Measurements from ENCODE around the gene ZBTB26.

DNA sequence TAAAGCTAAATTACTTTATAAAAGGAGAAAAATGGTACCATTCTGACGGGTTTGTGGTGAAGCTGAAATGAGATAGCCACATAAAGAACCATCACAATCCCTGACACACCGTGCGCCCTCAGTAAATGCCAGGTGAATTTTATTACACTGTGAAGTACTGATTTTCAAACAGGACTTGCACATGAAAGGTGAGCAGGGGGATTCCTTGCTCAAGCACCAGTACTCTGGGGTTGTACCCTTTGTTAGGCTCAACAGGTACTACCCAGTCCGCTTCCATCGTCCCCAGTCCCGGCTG, 9.1 kb upstream of the ZBTB26 start:
- TF ChIP-seq, protein P1, sequence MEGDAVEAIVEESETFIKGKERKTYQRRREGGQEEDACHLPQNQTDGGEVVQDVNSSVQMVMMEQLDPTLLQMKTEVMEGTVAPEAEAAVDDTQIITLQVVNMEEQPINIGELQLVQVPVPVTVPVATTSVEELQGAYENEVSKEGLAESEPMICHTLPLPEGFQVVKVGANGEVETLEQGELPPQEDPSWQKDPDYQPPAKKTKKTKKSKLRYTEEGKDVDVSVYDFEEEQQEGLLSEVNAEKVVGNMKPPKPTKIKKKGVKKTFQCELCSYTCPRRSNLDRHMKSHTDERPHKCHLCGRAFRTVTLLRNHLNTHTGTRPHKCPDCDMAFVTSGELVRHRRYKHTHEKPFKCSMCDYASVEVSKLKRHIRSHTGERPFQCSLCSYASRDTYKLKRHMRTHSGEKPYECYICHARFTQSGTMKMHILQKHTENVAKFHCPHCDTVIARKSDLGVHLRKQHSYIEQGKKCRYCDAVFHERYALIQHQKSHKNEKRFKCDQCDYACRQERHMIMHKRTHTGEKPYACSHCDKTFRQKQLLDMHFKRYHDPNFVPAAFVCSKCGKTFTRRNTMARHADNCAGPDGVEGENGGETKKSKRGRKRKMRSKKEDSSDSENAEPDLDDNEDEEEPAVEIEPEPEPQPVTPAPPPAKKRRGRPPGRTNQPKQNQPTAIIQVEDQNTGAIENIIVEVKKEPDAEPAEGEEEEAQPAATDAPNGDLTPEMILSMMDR (IDR thresholded peaks at IDR 0.05), result no peak
- TF ChIP-seq POLR2A (IDR thresholded peaks at IDR 0.05), result no peak
- TF ChIP-seq EP300 (IDR thresholded peaks at IDR 0.05), result no peak
